Muscle layer of duodenum (tissue), 2 donors: ENCODE data around the gene PRKAR1B.
"Not testable (repeated sequence)": the region's sequence is repeated elsewhere in the genome, so short reads cannot be mapped to it uniquely, and the experiment has no call there.

Experiments
- H3K27ac ChIP-seq: one replicate; pipeline ENCODE4 v1.7.0; 2013; ENCODE audit warnings: mild to moderate bottlenecking, low read length
- H3K27me3 ChIP-seq: one replicate; pipeline ENCODE4 v1.7.0; 2013; ENCODE audit warnings: low read depth, mild to moderate bottlenecking, control low read depth, low read length
- H3K36me3 ChIP-seq, 2 donors: one replicate each; pipeline ENCODE4 v1.7.0; 2013; ENCODE audit warnings: low read length in 2 of 2, control low read depth in 1 of 2, mild to moderate bottlenecking in 1 of 2; ENCODE audit not compliant: insufficient read depth in 2 of 2, control insufficient read depth in 1 of 2
- H3K4me1 ChIP-seq, 2 donors: one replicate each; pipeline ENCODE4 v1.7.0; 2013; ENCODE audit warnings: low read length in 2 of 2, mild to moderate bottlenecking in 2 of 2, control low read depth in 1 of 2, moderate library complexity in 1 of 2; ENCODE audit not compliant: insufficient read depth in 2 of 2, control insufficient read depth in 1 of 2
- H3K4me3 ChIP-seq, 2 donors: one replicate each; pipeline ENCODE4 v1.7.0; 2013; ENCODE audit warnings: low read length in 2 of 2, low read depth in 1 of 2, mild to moderate bottlenecking in 1 of 2
- H3K9me3 ChIP-seq, 2 donors: one replicate each; pipeline ENCODE4 v1.7.0; 2013; ENCODE audit warnings: low read length in 2 of 2, control low read depth in 1 of 2, mild to moderate bottlenecking in 1 of 2; ENCODE audit not compliant: control insufficient read depth in 1 of 2
- donor health status: healthy.

Gene PRKAR1B

DNA sequence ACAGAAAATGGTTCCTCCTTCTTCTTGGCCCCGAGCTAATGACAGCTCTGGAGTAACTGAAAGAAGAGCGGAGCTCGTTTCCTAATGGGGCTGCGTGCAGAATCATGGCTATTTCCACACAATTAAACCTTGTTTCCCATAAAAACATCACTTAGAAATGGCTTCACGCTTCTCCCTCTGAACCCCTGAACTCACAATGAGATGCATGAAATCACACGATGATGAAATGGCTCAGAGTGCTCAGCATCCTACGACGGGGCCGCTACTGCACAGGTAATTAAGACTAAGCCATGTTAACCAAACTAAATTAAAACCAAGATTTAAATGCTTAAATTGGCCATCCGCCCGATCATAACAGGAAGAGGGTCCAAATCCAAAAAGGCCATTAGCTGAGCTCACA, 80.6 kb downstream of the PRKAR1B start:
- H3K27ac ChIP-seq, result no peak overlapping the region
- H3K4me1 ChIP-seq, result no peaks in the 10 kb centered on the region
- peaks cover 0 to 6% of the 10 kb centered on the region in 2 donors for H3K9me3 ChIP-seq
- H3K4me3 ChIP-seq, result no peak overlapping the region
- no peaks in the 10 kb centered on the region for H3K36me3 ChIP-seq
- H3K27me3 ChIP-seq, result no peaks in the 10 kb centered on the region

DNA sequence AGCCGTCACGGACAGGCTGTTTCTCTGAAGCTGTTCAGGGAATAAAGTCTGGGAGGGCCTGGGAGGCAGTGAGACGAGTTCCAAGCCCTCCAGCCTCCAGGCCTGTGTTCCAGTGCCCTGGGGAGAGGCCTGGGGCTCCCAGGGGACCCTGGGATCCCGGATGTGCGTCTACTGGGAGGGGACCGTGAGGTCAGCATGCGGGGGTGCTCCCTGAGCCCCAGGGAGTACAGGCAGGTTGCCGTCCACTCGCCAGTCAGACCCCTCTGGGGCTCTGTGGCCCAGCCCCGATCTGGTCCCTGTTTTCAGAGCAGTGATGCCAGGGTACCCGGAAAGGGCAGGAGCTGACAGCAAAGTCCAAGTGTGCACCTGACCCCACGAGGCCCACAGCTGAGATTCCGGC, 81.5 kb downstream of the PRKAR1B start:
- no peak overlapping the region for H3K4me3 ChIP-seq
- H3K4me1 ChIP-seq, result no peaks in the 10 kb centered on the region
- no peaks in the 10 kb centered on the region for H3K36me3 ChIP-seq
- no peak overlapping the region for H3K27ac ChIP-seq
- peaks cover 0 to 6% of the 10 kb centered on the region in 2 donors for H3K9me3 ChIP-seq
- no peaks in the 10 kb centered on the region for H3K27me3 ChIP-seq

DNA sequence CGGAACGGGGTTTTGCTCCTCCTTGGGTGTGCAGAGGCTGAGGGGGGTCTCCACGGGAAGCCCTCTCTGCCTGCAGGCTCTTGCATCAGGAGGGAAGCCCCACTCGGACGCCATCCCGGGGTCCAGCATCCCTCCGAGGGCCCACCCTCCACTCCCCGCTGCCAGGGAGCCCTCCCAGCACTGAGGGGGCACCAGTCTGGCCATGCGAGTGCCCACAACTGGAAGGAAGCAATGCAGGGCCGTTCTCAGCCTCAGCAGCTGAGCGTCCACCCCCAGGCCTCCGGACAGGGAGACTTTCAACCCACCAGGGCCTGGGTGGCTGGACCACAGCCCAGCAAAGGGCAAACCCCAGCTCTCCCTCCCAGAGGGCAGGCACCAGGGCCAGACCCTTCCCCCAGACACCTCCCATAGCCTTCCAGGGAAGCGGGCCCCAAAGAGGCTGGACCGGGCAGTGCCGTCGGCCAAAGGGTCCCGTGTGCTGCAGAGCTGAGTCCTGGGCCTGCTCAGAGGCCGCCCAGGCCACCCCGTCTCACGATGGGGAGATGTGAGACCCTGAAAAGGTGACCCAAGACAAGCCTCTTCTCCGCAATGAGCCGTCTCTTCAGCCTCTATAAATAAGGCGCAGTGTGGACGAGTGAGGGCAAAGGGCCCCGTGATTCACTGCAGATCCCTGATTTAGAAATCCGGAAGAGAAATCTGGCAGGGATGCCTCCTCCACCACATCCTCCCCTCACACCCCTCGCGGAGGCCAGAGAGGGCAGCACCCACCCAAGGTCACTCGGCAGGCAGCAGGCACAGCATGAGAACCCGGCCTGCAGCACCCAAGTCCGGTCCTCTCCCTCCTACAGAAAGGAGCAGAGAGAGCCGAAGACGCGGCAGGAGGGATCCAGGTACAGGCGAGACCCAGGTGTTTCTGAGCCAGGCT, 82.4 kb downstream of the PRKAR1B start:
- H3K27ac ChIP-seq, result no peak overlapping the region
- no peaks in the 10 kb centered on the region for H3K4me1 ChIP-seq
- H3K27me3 ChIP-seq, result no peaks in the 10 kb centered on the region
- H3K9me3 ChIP-seq, result peaks cover 0 to 6% of the 10 kb centered on the region in 2 donors
- no peaks in the 10 kb centered on the region for H3K36me3 ChIP-seq
- no peak overlapping the region for H3K4me3 ChIP-seq

DNA sequence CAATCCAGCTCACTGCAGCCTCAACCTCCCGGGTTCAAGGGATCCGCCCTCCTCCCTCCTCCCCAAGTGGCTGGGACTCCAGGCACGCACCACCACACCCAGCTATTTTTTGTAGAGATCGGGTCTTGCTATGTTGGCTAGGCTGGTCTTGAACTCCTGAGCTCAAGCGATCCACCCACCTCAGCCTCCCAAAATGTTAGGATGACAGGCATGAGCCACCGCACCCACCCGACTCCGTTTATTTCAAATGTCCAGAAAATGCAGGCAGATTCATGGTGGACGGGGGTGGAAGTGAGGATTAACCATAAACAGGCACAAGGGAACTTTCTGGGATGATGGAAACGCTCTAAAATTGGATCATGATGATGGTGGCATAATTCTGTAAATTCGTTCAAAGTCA, 85.1 kb downstream of the PRKAR1B start:
- no peaks in the 10 kb centered on the region for H3K4me1 ChIP-seq
- no peaks in the 10 kb centered on the region for H3K36me3 ChIP-seq
- H3K27me3 ChIP-seq, result no peaks in the 10 kb centered on the region
- no peak overlapping the region for H3K4me3 ChIP-seq
- peaks cover 0 to 6% of the 10 kb centered on the region in 2 donors for H3K9me3 ChIP-seq
- H3K27ac ChIP-seq, result no peak overlapping the region

DNA sequence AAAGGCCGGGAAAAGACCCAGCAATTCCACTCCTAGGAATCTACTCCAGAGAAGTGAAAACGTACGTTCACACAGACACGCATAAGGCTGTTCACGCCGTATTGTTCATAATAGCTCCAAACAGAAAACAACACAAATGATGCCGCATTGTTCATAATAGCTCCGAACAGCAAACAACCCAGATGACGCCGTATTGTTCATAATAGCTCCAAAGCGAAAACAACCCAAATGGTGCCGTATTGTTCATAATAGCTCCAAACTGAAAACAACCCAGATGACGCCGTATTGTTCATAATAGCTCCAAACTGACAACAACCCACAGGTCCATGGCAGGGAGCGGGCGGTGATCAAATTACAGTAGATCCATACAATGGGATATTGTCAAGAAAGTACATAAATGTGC, 85.8 kb downstream of the PRKAR1B start:
- Histone ChIP-seq H3K4me3 (no peak overlapping the region), H3K36me3 (no peaks in the 10 kb centered on the region), H3K27me3 (no peaks in the 10 kb centered on the region), H3K4me1 (no peaks in the 10 kb centered on the region), H3K9me3 (peaks cover 0 to 6% of the 10 kb centered on the region in 2 donors), H3K27ac (no peak overlapping the region)

DNA sequence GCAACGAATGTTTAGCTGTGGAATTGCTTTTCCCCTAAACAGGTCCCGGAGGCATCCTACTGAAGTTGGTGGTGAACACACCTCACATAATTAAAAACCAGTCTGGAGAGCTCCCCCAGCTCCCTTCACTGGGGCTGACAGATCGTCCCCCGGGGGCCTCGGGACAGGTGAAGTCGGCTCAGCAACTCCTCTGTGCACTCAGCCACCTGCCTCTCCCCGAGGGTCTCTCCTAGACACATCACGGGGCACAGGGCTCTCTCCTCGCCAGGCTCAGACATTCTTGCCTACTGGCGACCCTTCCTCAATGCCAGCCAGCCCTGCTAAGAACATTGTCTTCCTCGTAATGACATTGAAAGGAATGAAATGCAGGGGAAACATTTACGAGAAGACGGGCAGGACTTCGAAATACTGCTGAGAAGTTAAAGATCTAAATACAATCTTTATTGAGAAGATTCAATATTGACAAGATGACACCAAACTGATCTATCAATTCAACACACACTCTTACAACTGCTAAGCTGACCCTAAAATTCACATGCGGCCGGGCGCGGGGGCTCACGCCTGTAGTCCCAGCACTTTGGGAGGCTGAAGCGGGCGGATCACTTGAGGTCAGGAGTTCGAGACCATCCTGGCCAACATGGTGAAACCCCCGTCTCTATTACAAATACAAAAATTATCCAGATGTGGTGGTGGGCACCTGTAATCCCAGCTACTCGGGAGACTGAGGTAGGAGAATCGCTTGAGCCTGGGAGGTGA, 88.6 kb downstream of the PRKAR1B start:
- Histone ChIP-seq H3K4me3 (no peak overlapping the region), H3K4me1 (no peaks in the 10 kb centered on the region), H3K27ac (no peak overlapping the region), H3K27me3 (no peaks in the 10 kb centered on the region), H3K9me3 (no peaks in the 10 kb centered on the region), H3K36me3 (peaks cover 0 to 4% of the 10 kb centered on the region in 2 donors)

DNA sequence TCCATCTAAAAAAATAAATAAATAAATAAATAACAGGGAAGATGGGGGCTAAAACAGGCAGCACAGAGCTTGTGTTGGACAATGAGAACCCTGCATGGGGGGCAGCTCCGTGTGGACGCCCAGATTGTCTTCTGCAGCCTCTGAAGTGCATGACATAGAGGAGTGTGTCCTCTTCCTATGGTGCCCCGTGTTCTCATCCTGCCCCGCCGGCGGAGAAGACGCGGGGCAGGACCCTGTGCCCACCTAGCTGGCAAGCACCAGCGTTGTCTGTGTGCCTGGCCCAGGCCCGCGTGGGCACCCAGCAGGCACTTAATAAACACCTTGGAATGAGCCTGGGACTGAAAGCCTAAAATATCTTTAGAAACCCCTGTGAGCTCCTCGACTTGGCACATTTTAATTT, 89.3 kb downstream of the PRKAR1B start:
- no peaks in the 10 kb centered on the region for H3K27me3 ChIP-seq
- peaks cover 0 to 4% of the 10 kb centered on the region in 2 donors for H3K36me3 ChIP-seq
- H3K4me3 ChIP-seq, result no peak overlapping the region
- H3K27ac ChIP-seq, result no peak overlapping the region
- H3K9me3 ChIP-seq, result no peaks in the 10 kb centered on the region
- no peaks in the 10 kb centered on the region for H3K4me1 ChIP-seq

DNA sequence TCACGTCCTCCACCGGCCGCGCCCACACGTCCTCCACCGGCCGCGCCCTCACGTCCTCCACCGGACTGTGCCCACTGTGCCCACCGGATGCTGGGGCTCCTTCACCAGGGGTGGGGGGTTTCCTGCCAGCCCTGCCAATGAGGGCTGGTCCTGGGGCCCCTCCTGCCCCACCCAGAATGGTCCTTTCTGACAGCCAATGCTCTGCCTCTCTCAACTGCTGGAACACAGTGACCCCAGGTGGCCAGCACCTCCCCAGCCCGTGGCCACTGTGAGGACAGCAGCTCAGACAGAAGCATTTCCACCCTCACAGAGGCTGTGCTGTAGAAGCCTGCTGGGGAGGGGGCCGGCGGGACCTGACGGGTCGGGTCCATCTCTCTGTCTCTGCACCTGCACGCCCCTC, 90.7 kb downstream of the PRKAR1B start:
- H3K9me3 ChIP-seq, result no peaks in the 10 kb centered on the region
- H3K4me3 ChIP-seq, result no peak overlapping the region
- no peaks in the 10 kb centered on the region for H3K27me3 ChIP-seq
- H3K36me3 ChIP-seq, result peaks cover 0 to 4% of the 10 kb centered on the region in 2 donors
- no peaks in the 10 kb centered on the region for H3K4me1 ChIP-seq
- no peak overlapping the region for H3K27ac ChIP-seq

DNA sequence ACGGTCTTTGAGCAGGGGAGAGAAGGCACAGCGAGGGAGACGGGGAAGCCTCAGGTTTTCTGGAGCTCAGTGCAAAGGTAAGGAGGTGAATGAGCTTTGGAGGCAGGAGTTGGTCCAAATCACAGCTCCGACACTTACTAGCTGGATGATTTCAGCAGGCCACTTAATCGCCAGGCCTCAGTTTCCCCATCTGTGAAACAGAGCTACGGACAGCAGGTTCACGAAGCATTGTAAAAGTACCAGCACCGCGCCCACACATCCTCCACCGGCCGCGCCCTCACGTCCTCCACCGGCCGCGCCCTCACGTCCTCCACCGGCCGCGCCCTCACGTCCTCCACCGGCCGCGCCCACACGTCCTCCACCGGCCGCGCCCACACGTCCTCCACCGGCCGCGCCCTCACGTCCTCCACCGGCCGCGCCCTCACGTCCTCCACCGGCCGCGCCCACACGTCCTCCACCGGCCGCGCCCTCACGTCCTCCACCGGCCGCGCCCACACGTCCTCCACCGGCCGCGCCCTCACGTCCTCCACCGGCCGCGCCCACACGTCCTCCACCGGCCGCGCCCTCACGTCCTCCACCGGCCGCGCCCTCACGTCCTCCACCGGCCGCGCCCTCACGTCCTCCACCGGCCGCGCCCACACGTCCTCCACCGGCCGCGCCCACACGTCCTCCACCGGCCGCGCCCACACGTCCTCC, 91.2 kb downstream of the PRKAR1B start:
- not testable (repeated sequence) for H3K4me3 ChIP-seq

DNA sequence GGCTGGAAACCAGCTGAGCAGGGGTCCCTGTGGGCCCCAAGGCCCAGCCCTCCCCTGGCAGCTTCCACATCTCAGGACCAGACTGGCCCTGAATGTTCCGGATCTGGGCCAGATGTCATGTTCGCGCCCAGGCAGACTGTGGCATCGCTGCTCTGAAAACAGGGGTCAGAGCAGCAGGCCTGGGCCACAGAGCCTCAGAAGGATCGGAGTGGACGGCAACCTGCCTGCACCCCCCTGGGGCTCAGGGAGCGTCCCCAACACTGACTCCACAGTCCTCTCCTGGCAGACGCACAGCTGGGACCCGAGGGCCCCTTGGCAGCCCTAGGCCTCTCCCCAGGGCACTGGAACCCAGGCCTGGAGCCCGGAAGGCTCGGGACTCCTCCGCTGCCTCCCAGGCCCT, 91.9 kb downstream of the PRKAR1B start:
- no peaks in the 10 kb centered on the region for H3K4me1 ChIP-seq
- peaks cover 0 to 4% of the 10 kb centered on the region in 2 donors for H3K36me3 ChIP-seq
- no peaks in the 10 kb centered on the region for H3K27me3 ChIP-seq
- H3K4me3 ChIP-seq, result no peak overlapping the region
- H3K27ac ChIP-seq, result no peak overlapping the region
- no peaks in the 10 kb centered on the region for H3K9me3 ChIP-seq

More for the DNA sequence above, 91.2 kb downstream of the PRKAR1B start:
- not testable (repeated sequence) for H3K4me1 ChIP-seq, H3K36me3 ChIP-seq, H3K27me3 ChIP-seq, H3K9me3 ChIP-seq, H3K27ac ChIP-seq

DNA sequence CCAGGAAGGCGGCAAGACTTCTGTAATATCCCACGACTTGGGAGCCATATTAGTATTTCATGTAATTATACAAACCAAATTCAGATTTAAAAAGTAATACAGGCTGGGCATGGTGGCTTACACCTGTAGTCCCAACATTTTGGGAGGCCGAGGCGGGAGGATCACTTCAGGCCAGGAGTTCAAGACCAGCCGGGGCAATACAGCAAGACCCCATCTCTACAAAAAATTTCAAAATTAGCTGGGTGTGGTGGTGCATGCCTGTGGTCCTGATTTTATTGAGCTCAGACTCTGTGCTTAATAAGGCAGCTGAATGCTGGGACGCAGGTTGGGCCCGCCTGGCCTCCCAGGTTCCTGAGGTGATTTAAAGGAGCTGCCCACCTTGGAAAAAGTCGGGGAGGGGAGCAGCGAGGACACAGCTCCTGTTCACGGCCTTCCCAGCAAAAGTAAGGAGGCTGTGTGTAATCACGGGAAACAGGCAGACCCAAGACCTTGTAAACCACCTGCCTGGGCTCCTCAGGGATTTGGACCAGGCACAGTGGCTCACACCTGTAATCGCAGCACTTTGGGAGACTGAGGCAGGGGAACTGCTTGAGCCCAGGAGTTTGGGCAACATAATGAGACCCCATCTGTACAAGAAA, 93.6 kb downstream of the PRKAR1B start:
- H3K36me3 ChIP-seq, result peaks cover 0 to 4% of the 10 kb centered on the region in 2 donors
- H3K27ac ChIP-seq, result no peak overlapping the region
- H3K27me3 ChIP-seq, result no peaks in the 10 kb centered on the region
- no peak overlapping the region for H3K4me3 ChIP-seq
- peaks cover 0 to under 1% of the 10 kb centered on the region in 2 donors for H3K4me1 ChIP-seq
- no peaks in the 10 kb centered on the region for H3K9me3 ChIP-seq
